GM19043 (cell line): ENCODE data around the gene LRRTM4.

Experiments used
- ATAC-seq: cut with Tn5 transposase; IDR thresholded peaks from one replicate; pipeline ENCODE4 v1.9.1; 2021; ENCODE audit warnings: low read depth; ENCODE audit not compliant: unreplicated experiment

Gene LRRTM4

GRCh38 chr2:76932550-76932949, 589.6 kb downstream of the LRRTM4 start:
- ATAC-seq = no peak

GRCh38 chr2:76930056-76930744, 592.0 kb downstream of the LRRTM4 start:
- ATAC-seq = no peak

- no peak for ATAC-seq
Observed at GRCh38 chr2:76928026-76928425, 594.1 kb downstream of the LRRTM4 start.

- ATAC-seq = no peak
Observed at GRCh38 chr2:76921006-76921405, 601.2 kb downstream of the LRRTM4 start.

GRCh38 chr2:76895469-76895868, 626.7 kb downstream of the LRRTM4 start:
- ATAC-seq = no peak

GRCh38 chr2:76870581-76870980, 651.6 kb downstream of the LRRTM4 start:
- ATAC-seq = no peak

- ATAC-seq = no peak
Observed at GRCh38 chr2:76870011-76870410, 652.2 kb downstream of the LRRTM4 start.

GRCh38 chr2:76867854-76868253, 654.3 kb downstream of the LRRTM4 start:
- ATAC-seq = no peak

GRCh38 chr2:76866464-76866863, 655.7 kb downstream of the LRRTM4 start:
- no peak for ATAC-seq

- no peak for ATAC-seq
Observed at GRCh38 chr2:76862901-76863300, 659.3 kb downstream of the LRRTM4 start.

- no peak for ATAC-seq
Observed at GRCh38 chr2:76861708-76862107, 660.5 kb downstream of the LRRTM4 start.

- ATAC-seq = no peak
Observed at GRCh38 chr2:76851000-76851399, 671.2 kb downstream of the LRRTM4 start.

- ATAC-seq = no peak
Observed at GRCh38 chr2:76849086-76849485, 673.1 kb downstream of the LRRTM4 start.

GRCh38 chr2:76839826-76840225, 682.4 kb downstream of the LRRTM4 start:
- no peak for ATAC-seq

- ATAC-seq = no peak
Observed at GRCh38 chr2:76829374-76830234, 692.6 kb downstream of the LRRTM4 start.

- ATAC-seq = no peak
Observed at GRCh38 chr2:76826691-76827090, 695.5 kb downstream of the LRRTM4 start.

GRCh38 chr2:76825140-76825970, 696.8 kb downstream of the LRRTM4 start:
- no peak for ATAC-seq

GRCh38 chr2:76821731-76822130, 700.4 kb downstream of the LRRTM4 start:
- ATAC-seq = no peak

GRCh38 chr2:76813084-76813483, 709.1 kb downstream of the LRRTM4 start:
- ATAC-seq = no peak

GRCh38 chr2:76812156-76812555, 710.0 kb downstream of the LRRTM4 start:
- ATAC-seq = no peak

- ATAC-seq = no peak
Observed at GRCh38 chr2:76809136-76809535, 713.0 kb downstream of the LRRTM4 start.
